Fibroblast of lung (primary cell): ENCODE data around the gene IQGAP2. TPM values are rescaled to one million over a fixed set of nuclear protein-coding genes. Genes with fewer than 3 reads are reported as not detected.
A peak's percentile ranks its signal among the peaks of the same experiment; 100 is the strongest.
"Not testable (repeated sequence)": the region's sequence is repeated elsewhere in the genome, so short reads cannot be mapped to it uniquely, and the experiment has no call there.

ENCODE experiments used
- DNase-seq, 2 donors: peaks; one replicate each; pipeline versions ENCODE4 v3.0.0 to v3.0.0-alpha.2; 2010; ENCODE audit warnings: low read depth in 2 of 2
- H2AFZ ChIP-seq: 2 replicates; pipeline ENCODE4 v1.5.1; 2012; ENCODE audit warnings: low read length, control low read depth, inconsistent platforms
- H3K27ac ChIP-seq: 2 replicates; pipeline ENCODE4 v1.5.1; 2011; ENCODE audit warnings: low read length, control low read depth; ENCODE audit not compliant: insufficient read depth
- H3K27me3 ChIP-seq: 2 replicates; pipeline ENCODE4 v1.5.1; 2011; ENCODE audit warnings: mild to moderate bottlenecking, low read length; ENCODE audit not compliant: control insufficient read depth, insufficient read depth
- H3K36me3 ChIP-seq: 2 replicates; pipeline ENCODE4 v1.5.1; 2011; ENCODE audit warnings: low read length; ENCODE audit not compliant: control insufficient read depth, insufficient read depth
- H3K4me1 ChIP-seq: 2 replicates; pipeline ENCODE4 v1.5.1; 2011; ENCODE audit warnings: low read length; ENCODE audit not compliant: control insufficient read depth, insufficient read depth; ENCODE audit errors: extremely low read depth
- H3K4me2 ChIP-seq: 2 replicates; pipeline ENCODE4 v1.5.1; 2011; ENCODE audit warnings: low read length, control low read depth; ENCODE audit not compliant: insufficient read depth; ENCODE audit errors: extremely low read depth
- H3K4me3 ChIP-seq, 4 experiments: fragments of 200-600 bp in 1 of 4; sonication (generic) in 1 of 4; replicated peaks in 1 of 4; 2 replicates each; pipeline ENCODE4 v1.5.1; 2011 to 2016; ENCODE audit warnings: low read length in 4 of 4, low read depth in 3 of 4, mild to moderate bottlenecking in 3 of 4, control low read depth in 2 of 4, inconsistent platforms in 1 of 4, mixed read lengths in 1 of 4; ENCODE audit not compliant: insufficient read depth in 1 of 4; ENCODE audit errors: control extremely low read depth in 1 of 4
- H3K79me2 ChIP-seq: 2 replicates; pipeline ENCODE4 v1.5.1; 2012; ENCODE audit warnings: mild to moderate bottlenecking, low read length, inconsistent platforms; ENCODE audit not compliant: control insufficient read depth, insufficient read depth
- H3K9ac ChIP-seq: 2 replicates; pipeline ENCODE4 v1.5.1; 2011; ENCODE audit warnings: mild to moderate bottlenecking, low read length, control low read depth; ENCODE audit not compliant: insufficient read depth
- H3K9me3 ChIP-seq: 2 replicates; pipeline ENCODE4 v1.5.1; 2012; ENCODE audit warnings: low read depth, low read length; ENCODE audit not compliant: control insufficient read depth, insufficient read depth
- H4K20me1 ChIP-seq: 2 replicates; pipeline ENCODE4 v1.5.1; 2011; ENCODE audit warnings: low read length; ENCODE audit not compliant: control insufficient read depth, insufficient read depth; ENCODE audit errors: extremely low read depth
- CTCF ChIP-seq, 2 donors: IDR thresholded peaks in 1 of 2; conservative IDR thresholded peaks in 1 of 2; 1 replicate in 1 of 2; 2 replicates in 1 of 2; pipeline ENCODE4 v1.5.1; 2011 to 2012; ENCODE audit warnings: low read length in 2 of 2, control low read depth in 1 of 2, inconsistent platforms in 1 of 2, low read depth in 1 of 2, mild to moderate bottlenecking in 1 of 2
- EZH2 ChIP-seq: IDR thresholded peaks from 2 replicates; pipeline ENCODE4 v1.5.1; 2012; ENCODE audit warnings: low read length, control low read depth, mild to moderate bottlenecking; ENCODE audit errors: missing control alignments
- polyA plus RNA-seq, 2 donors: library from polyadenylated mRNA; depleted of rRNA in 1 of 2; stranded (reverse) in 1 of 2; unstranded in 1 of 2; fragments of >200 nt; gene quantifications; 2 replicates each; pipeline ENCODE4 v1.2.1, GENCODE V29; 2011 to 2012; ENCODE audit warnings: missing spikeins in 1 of 2
- total RNA-seq: library from RNA; depleted of rRNA; stranded (reverse); fragments of >200 nt; gene quantifications from 2 replicates; pipeline ENCODE4 v1.2.1, GENCODE V29; 2014

Gene IQGAP2
- total and polyA plus RNA-seq, 2 donors (not counting 1 experiment from before 2014, with no cell fraction given), result 5.1 to 7.9 TPM

- H3K79me2 ChIP-seq, result no peaks in the 10 kb centered on the region
- DNase-seq, result peak in 1 of 2 donors; percentile 12
- TF ChIP-seq EZH2 (no peak), CTCF (conservative IDR thresholded peaks at IDR 0.05 in 1 of 2, IDR thresholded peaks at IDR 0.05 in 1 of 2; ENCODE audit: low read depth in 1 of 2, low read length in 2 of 2) (no peak)
- H3K27me3 ChIP-seq, result no peaks in the 10 kb centered on the region
- no peak overlapping the region for H3K27ac ChIP-seq
- no peak overlapping the region for H3K9ac ChIP-seq
- no peak overlapping the region for H3K4me2 ChIP-seq
- no peak overlapping the region for H3K4me3 ChIP-seq
- H3K9me3 ChIP-seq, result no peaks in the 10 kb centered on the region
- no peaks in the 10 kb centered on the region for H3K36me3 ChIP-seq
- H2AFZ ChIP-seq, result no peak overlapping the region
- H3K4me1 ChIP-seq, result no peaks in the 10 kb centered on the region
- no peaks in the 10 kb centered on the region for H4K20me1 ChIP-seq
Observed at GRCh38 chr5:76425928-76426804, 23.1 kb downstream of the IQGAP2 start.

DNA sequence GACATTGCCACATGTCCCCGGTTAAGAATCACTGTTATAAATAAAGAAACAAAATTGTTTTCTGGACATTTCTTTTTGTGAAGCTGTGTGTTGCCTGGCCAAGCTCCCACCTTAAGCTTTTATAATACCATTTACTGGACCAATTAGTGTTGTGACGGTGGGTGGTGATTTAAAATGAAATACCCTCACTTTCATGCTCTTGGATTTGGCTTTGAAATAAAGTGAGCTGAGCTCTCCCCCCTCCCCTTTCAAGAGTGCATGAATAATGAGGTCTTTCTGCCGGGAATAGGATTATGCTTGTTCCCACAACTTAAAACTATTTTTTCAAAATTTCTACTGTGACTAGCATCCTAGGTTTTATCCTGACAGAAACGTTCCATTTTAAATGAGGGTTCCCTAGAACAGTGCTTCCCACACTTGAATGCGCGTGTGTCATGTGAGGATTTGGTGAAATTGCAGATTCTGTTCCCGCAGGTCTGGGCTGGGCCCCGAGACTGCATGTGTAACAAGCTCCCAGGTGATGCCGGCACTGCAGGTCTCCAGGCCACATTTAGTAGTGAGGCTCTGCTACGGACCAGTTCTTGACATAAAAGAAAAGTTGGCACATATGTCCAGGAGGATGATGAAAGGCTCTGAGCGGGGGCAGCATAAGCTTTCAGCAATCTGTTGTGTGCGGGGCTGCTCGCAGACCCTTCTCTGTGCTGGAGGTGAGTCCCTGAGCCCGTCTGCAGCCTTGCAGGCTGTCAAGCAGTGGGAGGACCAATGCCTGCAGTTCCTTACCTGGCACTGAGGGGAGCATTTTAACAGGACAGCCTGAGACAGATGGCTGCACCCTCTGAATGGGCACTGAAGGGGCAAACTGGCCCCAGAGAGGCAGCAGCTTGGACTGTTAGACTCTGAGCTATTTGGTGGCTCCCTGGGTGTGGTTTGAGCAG is 24.4 kb downstream of the IQGAP2 start:
- H3K27me3 ChIP-seq, result no peaks in the 10 kb centered on the region
- TF ChIP-seq EZH2 (no peak), CTCF (conservative IDR thresholded peaks at IDR 0.05 in 1 of 2, IDR thresholded peaks at IDR 0.05 in 1 of 2; ENCODE audit: low read depth in 1 of 2, low read length in 2 of 2) (no peak)
- no peak overlapping the region for H2AFZ ChIP-seq
- H3K79me2 ChIP-seq, result no peaks in the 10 kb centered on the region
- no peak overlapping the region for H3K4me2 ChIP-seq
- no peaks in the 10 kb centered on the region for H3K9me3 ChIP-seq
- no peak overlapping the region for H3K27ac ChIP-seq
- no peaks in the 10 kb centered on the region for H4K20me1 ChIP-seq
- H3K9ac ChIP-seq, result no peak overlapping the region
- DNase-seq, result no peak
- no peak overlapping the region for H3K4me3 ChIP-seq
- no peaks in the 10 kb centered on the region for H3K36me3 ChIP-seq
- H3K4me1 ChIP-seq, result no peaks in the 10 kb centered on the region

DNA sequence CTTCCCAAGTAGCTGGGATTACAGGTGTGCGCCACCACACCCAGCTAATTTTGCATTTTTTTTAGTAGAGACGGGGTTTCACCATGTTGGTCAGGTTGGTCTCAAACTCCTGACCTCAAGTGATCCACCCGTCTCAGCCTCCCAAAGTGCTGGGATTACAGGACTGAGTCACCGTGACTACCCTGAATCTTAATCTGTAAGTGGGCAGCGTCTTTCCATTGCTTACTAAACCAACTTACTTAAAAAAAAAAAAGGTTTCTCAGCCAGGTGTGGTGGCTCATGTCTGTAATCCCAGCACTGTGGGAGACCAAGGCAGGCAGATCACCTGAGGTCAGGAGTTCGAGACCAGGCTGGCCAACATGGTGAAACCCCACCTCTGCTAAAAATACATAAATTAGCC is 25.5 kb downstream of the IQGAP2 start:
- H2AFZ ChIP-seq, H3K9ac ChIP-seq, H3K36me3 ChIP-seq, H3K4me1 ChIP-seq, H3K4me3 ChIP-seq, H3K27me3 ChIP-seq, H3K4me2 ChIP-seq, DNase-seq, H3K27ac ChIP-seq, H4K20me1 ChIP-seq, H3K79me2 ChIP-seq, H3K9me3 ChIP-seq: not testable (repeated sequence)
